Spleen (tissue), 11 donors: ENCODE data around the gene NBL1. TPM values are rescaled to one million over a fixed set of nuclear protein-coding genes. Genes with fewer than 3 reads are reported as not detected.

Source experiments
- DNase-seq: peaks from one replicate; pipeline ENCODE4 v3.0.0-alpha.2; 2020
- H3K27ac ChIP-seq, 8 donors: fragments of 200-600 bp; sonication (generic) in 7 of 8; 1 replicate in 4 of 8; 2 replicates in 4 of 8; pipeline versions ENCODE4 v1.5.0 to v1.8.0; 2016 to 2021; ENCODE audit warnings: inconsistent platforms in 4 of 8, mild to moderate bottlenecking in 4 of 8, moderate library complexity in 1 of 8
- H3K27me3 ChIP-seq, 7 donors: fragments of 200-600 bp; sonication (generic) in 6 of 7; replicated peaks in 1 of 7; 1 replicate in 4 of 7; 2 replicates in 3 of 7; pipeline versions ENCODE4 v1.5.0 to v1.8.0; 2016 to 2021; ENCODE audit warnings: inconsistent platforms in 3 of 7, mild to moderate bottlenecking in 1 of 7
- H3K36me3 ChIP-seq, 6 donors: fragments of 200-600 bp; sonication (generic) in 5 of 6; 1 replicate in 4 of 6; 2 replicates in 2 of 6; pipeline versions ENCODE4 v1.5.0 to v1.8.0; 2016 to 2021; ENCODE audit warnings: inconsistent platforms in 2 of 6
- H3K4me1 ChIP-seq, 6 donors: fragments of 200-600 bp; sonication (generic) in 5 of 6; 1 replicate in 3 of 6; 2 replicates in 3 of 6; pipeline versions ENCODE4 v1.5.0 to v1.8.0; 2016 to 2021; ENCODE audit warnings: inconsistent platforms in 3 of 6
- H3K4me3 ChIP-seq, 8 donors: fragments of 200-600 bp; sonication (generic) in 7 of 8; 1 replicate in 4 of 8; 2 replicates in 4 of 8; pipeline versions ENCODE4 v1.5.0 to v1.8.0; 2016 to 2021; ENCODE audit warnings: inconsistent platforms in 4 of 8, mild to moderate bottlenecking in 4 of 8, moderate library complexity in 2 of 8
- H3K9me3 ChIP-seq, 8 donors: fragments of 200-600 bp; sonication (generic) in 7 of 8; 1 replicate in 4 of 8; 2 replicates in 4 of 8; pipeline versions ENCODE4 v1.5.0 to v1.8.0; 2016 to 2021; ENCODE audit warnings: inconsistent platforms in 4 of 8
- POLR2A ChIP-seq, 3 donors: fragments of 450-650 bp; IDR thresholded peaks; one replicate each; pipeline ENCODE4 v1.5.1; 2017; ENCODE audit warnings: antibody characterized with exemption in 3 of 3, mild to moderate bottlenecking in 1 of 3
- POLR2AphosphoS5 ChIP-seq, 3 donors: sonication (generic); formaldehyde crosslinking; IDR thresholded peaks; one replicate each; pipeline ENCODE4 v1.5.1; 2017; ENCODE audit warnings: antibody characterized with exemption in 3 of 3
- WGBS, 5 donors: extraction: QIAGEN DNeasy Blood & Tissue Kit in 3 of 5; methylation state at CpG; one replicate each; pipeline versions ENCODE4 v1.1.5 to v1.1.7; 2013 to 2018; 5-methylcytosine and 5-hydroxymethylcytosine counted together
- intact Hi-C: fragments of 100-400 bp; cut with DNase I; formaldehyde crosslinking; loops from one replicate; pipeline ENCODE4 v1.15.0; 2023; ENCODE audit warnings: low total_unique reads
- polyA plus RNA-seq, 3 donors: library from polyadenylated mRNA; stranded (reverse); fragments of 200-250 nt; gene quantifications; one replicate each; pipeline ENCODE4 v1.2.1, GENCODE V29; 2013
- total RNA-seq, 7 donors: library from RNA; depleted of rRNA in 3 of 7; stranded (reverse); fragments of >200 nt in 3 of 7; fragmentation: NEBNext Ultra II Directional in 4 of 7; extraction: Animal tissue kit (Norgen Biotek cat#: 25700) in 4 of 7; gene quantifications; one replicate each; pipeline versions ENCODE4 v1.1.0 to v1.2.1, GENCODE V29; 2016 to 2021
- TF ChIP-seq, protein P1 (sequence below), 11 experiments: fragments of 200-600 bp in 7 of 11; fragments of 450-650 bp in 4 of 11; sonication (generic) in 4 of 11; IDR thresholded peaks in 8 of 11; conservative IDR thresholded peaks in 3 of 11; 1 replicate in 7 of 11; 2 replicates in 4 of 11; pipeline versions ENCODE4 v1.4.0 to v1.8.0; 2016 to 2021; ENCODE audit warnings: antibody characterized with exemption in 11 of 11, inconsistent platforms in 4 of 11, mild to moderate bottlenecking in 1 of 11
- donor health status: healthy with polysubstance abuse.
- donor health status: DM: no; HTN: no; CAD: no; lungs with moderate emphysema.
- donor health status: DM: no; HTN: no; CAD: no.
- donor health status: Bipolar disorder and iron deficiency.
- donor health status: healthy.
- donor health status: DM: no; HTN: no; CAD: no.
- donor health status: DM: yes; HTN: yes; CAD: no.

The NBL1 gene
- total and polyA plus RNA-seq, 10 donors: 9.9 to 50.1 (median 17.6) TPM

DNA sequence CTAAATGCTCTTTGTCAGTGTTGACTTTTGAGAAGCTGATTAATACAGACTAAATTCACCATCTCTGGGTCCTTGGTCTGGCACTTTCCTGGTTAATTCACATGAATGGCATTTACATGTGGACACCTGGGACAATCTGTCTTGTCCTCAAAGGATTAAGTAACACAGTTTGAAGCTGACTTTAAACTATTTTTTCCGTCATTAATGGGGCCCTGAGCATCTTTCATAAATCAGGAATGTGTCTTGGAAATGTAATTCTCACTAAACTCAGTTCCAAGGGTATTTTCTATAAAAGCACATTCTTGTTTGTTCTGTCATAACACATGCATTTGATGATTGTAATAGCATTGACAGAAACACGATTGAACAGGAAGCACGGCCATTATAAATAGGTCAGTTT, 26.7 kb upstream of the NBL1 start:
- WGBS, 5 donors: 91 to 92% (median 91%) methylated on average over 3 of the region's 3 CpGs
- Histone ChIP-seq H3K36me3 (peaks cover 0 to 58% (median 13%) of the 10 kb centered on the region in 6 donors), H3K9me3 (no peaks in the 10 kb centered on the region), H3K27me3 (no peaks in the 10 kb centered on the region), H3K4me1 (peaks cover 0 to 12% (median 4%) of the 10 kb centered on the region in 6 donors), H3K27ac (no peak overlapping the region), H3K4me3 (no peak overlapping the region)
- no peak for TF ChIP-seq POLR2AphosphoS5 (IDR thresholded peaks at IDR 0.05)
- intact Hi-C loops: no loop called here
- DNase-seq: no peak

GRCh38 chr1:19618428-19618827, 25.7 kb upstream of the NBL1 start:
- intact Hi-C loops: no loop called here
- no peak for DNase-seq
- 96 to 99% (median 98%) methylated on average over 3 of the region's 3 CpGs for WGBS, 5 donors
- Histone ChIP-seq H3K4me3 (no peak overlapping the region), H3K36me3 (peaks cover 0 to 68% (median 17%) of the 10 kb centered on the region in 6 donors), H3K27me3 (no peaks in the 10 kb centered on the region), H3K9me3 (no peaks in the 10 kb centered on the region), H3K4me1 (peaks cover 0 to 2% (median 0%) of the 10 kb centered on the region in 6 donors), H3K27ac (no peak overlapping the region)
- TF ChIP-seq, protein P1, sequence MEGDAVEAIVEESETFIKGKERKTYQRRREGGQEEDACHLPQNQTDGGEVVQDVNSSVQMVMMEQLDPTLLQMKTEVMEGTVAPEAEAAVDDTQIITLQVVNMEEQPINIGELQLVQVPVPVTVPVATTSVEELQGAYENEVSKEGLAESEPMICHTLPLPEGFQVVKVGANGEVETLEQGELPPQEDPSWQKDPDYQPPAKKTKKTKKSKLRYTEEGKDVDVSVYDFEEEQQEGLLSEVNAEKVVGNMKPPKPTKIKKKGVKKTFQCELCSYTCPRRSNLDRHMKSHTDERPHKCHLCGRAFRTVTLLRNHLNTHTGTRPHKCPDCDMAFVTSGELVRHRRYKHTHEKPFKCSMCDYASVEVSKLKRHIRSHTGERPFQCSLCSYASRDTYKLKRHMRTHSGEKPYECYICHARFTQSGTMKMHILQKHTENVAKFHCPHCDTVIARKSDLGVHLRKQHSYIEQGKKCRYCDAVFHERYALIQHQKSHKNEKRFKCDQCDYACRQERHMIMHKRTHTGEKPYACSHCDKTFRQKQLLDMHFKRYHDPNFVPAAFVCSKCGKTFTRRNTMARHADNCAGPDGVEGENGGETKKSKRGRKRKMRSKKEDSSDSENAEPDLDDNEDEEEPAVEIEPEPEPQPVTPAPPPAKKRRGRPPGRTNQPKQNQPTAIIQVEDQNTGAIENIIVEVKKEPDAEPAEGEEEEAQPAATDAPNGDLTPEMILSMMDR (IDR thresholded peaks at IDR 0.05 in 8 of 11, conservative IDR thresholded peaks at IDR 0.05 in 3 of 11): no peak
- TF ChIP-seq POLR2A (IDR thresholded peaks at IDR 0.05) (no peak), POLR2AphosphoS5 (IDR thresholded peaks at IDR 0.05) (no peak)

DNA sequence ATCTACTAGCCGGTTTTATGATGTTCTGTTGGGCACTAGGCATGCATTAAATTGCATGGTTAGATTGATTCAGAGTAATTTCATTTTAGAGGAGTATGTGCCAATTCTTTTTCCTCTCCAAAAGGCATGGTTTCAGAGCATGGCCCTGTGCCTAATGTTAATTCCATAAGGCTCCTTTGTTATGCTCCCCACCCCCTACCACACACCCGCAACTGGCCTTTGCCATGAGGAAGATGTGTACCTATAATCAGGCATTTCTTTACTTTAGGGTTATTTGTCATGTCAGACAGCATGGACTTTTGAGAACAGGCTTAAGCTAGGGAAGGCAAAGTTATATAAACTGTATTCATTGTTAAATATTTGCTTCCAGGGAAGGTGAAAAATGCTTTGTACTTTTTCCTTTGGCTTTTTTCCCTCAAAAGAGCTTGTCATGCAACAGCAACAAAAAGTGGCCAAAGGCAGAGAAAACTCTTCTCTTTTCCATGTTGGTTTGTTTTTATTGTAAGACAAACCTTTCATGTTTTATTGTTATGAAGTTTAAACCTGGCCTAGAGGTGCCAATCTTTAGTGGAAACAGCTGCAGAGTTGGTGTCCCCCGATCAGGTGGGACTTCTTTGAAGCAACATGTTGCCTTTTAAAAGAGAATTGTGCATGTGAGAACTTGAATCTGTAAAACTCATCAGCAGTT, 24.3 kb upstream of the NBL1 start:
- H3K27ac ChIP-seq: no peak overlapping the region
- 85 to 98% (median 92%) methylated on average over 3 of the region's 3 CpGs for WGBS, 5 donors
- DNase-seq: no peak
- H3K4me1 ChIP-seq: no peaks in the 10 kb centered on the region
- H3K36me3 ChIP-seq: peaks cover 3 to 78% (median 28%) of the 10 kb centered on the region in 6 donors
- H3K9me3 ChIP-seq: no peaks in the 10 kb centered on the region
- H3K4me3 ChIP-seq: no peak overlapping the region
- intact Hi-C loops: no loop called here
- H3K27me3 ChIP-seq: no peaks in the 10 kb centered on the region
- no peak for TF ChIP-seq POLR2AphosphoS5 (IDR thresholded peaks at IDR 0.05)
- TF ChIP-seq, protein P1 (IDR thresholded peaks at IDR 0.05 in 8 of 11, conservative IDR thresholded peaks at IDR 0.05 in 3 of 11): no peak

GRCh38 chr1:19620786-19621185, 23.3 kb upstream of the NBL1 start:
- Histone ChIP-seq H3K9me3 (no peaks in the 10 kb centered on the region), H3K27ac (no peak overlapping the region), H3K4me1 (no peaks in the 10 kb centered on the region), H3K4me3 (no peak overlapping the region), H3K27me3 (no peaks in the 10 kb centered on the region), H3K36me3 (peaks cover 3 to 78% (median 36%) of the 10 kb centered on the region in 6 donors)
- intact Hi-C loops: no loop called here
- TF ChIP-seq POLR2AphosphoS5 (IDR thresholded peaks at IDR 0.05): no peak
- TF ChIP-seq, protein P1 (IDR thresholded peaks at IDR 0.05 in 8 of 11, conservative IDR thresholded peaks at IDR 0.05 in 3 of 11): no peak
- TF ChIP-seq POLR2A (IDR thresholded peaks at IDR 0.05): no peak
- WGBS, 5 donors: 91 to 97% (median 94%) methylated on average over 3 of the region's 3 CpGs
- no peak for DNase-seq
